HG03432 (cell line): ENCODE data around the gene RNF145.
"Not testable (repeated sequence)": the region's sequence is repeated elsewhere in the genome, so short reads cannot be mapped to it uniquely, and the experiment has no call there.

ENCODE experiments used
- ATAC-seq: cut with Tn5 transposase; IDR thresholded peaks from one replicate; pipeline ENCODE4 v1.9.1; 2021; ENCODE audit warnings: mild to moderate bottlenecking, moderate library complexity; ENCODE audit not compliant: unreplicated experiment

RNF145 gene

DNA sequence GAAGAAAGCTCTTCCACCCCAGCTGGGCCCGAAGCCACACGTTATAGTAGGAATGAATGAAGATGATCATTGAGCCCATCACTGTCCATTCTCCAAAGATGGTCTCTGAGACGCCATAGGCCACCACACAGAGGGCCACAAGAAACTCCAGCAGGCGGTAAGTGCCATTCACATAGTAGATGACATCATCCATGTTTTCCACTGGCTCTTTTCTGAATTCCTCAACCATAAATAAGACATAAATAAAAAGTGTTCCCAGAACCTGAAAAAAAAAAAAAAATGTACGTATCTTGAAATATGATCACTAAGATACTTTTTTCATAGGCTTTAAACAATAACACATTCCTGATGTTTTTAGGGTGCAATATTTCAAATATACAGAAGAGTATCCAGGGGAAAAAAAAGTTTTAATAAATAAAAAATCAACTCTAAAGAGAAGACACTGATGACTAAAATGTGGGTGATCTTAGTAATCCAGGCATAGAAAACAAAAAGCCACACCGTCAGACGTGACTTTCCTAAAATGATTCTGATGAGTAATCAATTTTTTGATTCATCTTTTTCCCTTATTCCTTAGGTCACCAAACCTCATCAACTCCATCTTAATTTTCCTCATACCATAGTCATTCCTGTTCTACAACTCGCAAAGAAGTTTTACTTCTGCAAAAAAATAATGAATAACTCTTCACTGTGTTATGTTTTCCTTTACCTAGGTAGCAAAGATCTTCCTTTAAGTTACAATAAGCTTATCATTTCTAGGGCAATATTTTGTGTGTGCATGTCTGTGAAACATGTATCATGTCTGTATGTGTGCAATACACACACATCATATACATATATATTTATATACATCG, 47.8 kb downstream of the RNF145 start:
- ATAC-seq = no peak

DNA sequence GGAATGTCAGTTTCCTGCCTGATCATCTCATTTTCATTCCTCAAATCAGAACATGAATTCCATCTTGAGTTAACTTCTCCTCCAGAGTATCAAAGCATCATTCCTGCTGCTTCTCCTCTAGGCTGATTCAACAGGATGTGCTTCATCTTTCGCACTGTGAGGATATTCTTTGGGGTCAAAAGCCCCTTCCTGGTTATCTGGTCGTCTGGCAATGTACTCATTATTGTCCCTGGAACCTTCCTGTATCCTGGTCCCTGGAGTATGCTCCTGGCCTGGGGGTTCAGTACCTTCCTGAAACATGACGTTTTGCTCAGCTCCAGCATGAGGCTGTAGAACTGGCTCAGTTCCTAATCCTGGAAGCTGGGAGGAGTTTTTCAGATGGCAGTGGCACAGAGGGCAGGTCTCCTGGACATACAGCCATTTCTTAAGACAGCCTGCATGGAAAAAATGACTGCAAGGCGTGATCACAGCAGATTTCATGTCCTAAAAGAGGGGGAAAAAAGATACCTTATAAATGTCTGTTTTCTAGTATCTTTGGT, 50.7 kb downstream of the RNF145 start:
- ATAC-seq = not testable (repeated sequence)

DNA sequence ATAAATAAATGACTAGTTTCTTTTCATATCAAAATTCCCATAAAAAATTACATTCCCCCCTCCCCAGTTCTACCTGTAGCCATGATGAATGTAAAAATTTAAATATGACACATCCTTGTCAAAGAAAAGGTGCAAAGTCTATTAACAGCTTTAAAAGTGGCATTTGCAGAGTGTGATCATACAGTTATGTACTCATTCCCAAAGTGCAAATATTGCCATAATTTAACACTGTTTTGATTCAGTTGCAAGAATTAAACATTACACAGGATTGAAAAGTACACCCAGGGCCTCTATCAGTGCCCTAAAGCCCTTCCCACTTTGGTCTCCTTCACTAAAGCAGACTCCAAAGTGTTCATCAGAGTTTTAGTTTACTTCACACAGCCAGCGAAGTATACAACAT, 51.8 kb downstream of the RNF145 start:
- no peak for ATAC-seq

DNA sequence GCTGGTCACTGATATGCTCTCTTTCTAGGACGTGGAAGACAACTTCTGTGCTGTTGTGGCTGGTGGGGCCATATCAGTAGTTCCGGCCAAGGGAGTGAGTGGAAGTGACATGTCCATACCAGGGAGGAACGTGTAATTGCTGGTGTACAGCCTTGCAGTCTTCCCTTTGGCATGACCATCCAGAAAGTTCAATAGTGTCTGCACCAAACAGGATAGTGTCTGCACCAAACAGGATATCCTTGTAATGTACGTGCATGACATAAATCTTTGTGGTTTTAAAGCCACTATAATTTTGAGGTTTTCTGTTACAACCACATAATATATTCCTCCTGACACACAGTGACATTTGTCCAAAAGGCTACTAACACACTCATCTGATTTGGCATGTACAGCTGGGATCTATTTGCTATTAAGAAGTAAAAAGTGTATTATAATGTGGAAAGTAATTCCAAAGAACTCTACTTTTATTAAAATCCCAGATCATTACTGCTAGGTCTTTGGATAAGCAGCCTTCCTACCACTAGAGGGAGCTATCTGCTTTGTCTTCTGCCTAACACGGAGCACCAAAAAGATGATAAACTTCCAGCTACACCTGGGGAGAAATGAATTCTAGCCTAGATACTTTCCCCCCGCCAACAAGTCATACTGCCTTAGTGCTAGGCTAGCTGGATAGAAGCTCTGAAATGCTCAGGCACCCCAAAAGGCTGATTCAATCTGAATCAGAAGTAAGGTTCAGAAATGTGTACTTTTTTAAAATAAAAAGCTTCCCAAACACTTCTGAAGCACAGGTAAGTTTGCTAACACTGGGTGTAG, 52.7 kb downstream of the RNF145 start:
- ATAC-seq = peak; percentile 78

DNA sequence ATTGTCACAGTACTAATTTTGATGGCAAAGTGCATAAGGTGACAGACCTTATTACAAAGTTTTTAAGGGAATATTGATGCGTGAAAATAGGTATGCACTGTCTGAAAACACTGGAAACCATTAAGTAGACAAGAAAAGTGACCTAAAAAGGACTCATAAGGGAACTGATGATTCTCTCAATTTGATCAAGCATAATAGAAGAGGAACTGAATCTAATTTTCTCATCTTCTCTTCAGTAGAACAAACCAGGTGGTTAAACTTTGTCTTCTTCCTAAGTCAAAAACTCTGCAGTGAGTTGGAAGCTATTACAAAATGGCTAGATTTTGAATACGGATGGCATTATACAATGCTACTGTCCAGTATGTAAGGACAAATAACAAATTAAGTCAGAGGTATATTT, 53.4 kb downstream of the RNF145 start:
- no peak for ATAC-seq

DNA sequence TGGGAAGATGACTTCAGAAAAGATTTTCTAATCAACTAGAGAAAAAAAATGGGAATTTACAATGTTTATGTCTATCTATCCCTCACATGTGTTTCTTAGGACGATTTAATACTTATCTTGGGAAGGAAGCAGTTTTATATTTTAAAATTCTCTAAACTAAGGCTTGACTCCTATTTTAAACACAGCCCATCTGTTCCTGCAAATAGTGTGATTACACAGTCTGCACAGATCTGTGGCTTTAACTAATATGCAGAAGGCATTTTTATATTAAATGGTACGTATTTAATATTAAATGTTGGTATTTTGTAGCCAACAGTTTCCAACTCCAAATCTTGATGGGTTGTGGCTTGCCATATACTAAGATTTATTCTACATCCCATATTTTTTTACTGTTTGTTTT, 56.5 kb downstream of the RNF145 start:
- no peak for ATAC-seq

DNA sequence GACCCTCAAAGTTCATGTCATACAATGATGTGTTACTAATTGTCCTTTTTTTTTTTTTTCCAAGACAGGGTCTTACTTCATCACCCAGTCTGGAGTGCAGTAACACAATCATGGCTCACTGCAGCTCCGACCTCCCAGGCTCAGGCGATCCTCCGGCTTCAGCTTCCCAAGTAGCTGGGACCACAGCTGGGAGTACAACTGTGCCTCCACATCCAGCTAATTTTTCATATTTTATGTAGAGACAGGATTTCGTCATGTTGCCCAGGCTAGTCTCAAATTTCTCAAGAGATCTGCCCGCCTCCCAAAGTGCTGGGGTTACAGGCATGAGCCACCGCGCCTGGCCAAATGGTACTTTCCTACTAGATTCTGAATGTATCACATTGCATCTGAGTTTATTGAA, 60.3 kb downstream of the RNF145 start:
- ATAC-seq = no peak

DNA sequence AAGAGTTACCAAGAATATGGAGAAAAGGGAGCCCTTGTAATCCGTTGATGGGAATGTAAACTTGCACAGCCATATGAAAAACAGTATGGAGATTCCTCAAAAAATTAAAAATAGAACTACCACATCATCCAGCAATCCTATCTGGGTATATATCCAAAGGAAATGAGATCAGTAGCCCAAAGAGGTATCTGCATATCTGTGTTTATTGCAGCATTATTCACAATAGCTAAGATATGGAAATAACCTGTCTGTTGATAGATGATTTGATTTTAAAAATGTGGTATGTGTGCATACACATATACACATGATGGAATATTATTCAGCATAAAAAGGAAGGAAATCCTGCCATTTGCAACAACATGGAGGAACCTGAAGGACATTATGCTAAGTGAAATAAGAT, 61.4 kb downstream of the RNF145 start:
- no peak for ATAC-seq

DNA sequence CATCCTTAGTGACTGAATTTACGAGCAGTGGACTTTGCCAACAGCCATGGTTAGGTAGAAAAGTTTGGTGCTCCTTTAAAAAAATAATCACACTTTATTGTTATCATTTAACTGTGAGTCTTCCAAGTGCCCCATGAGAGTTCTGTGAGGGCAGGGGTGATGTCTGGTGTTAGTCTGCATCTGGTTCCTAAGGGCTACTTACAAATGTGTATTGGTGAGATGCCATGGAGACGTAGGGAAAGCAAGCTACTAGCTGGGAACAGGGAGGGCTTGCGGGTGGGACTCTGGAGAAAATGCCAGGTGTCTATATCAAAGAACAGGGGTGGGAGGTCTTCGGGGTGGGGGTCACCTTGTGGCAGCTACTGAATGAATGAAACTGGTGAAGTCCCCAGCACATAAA, 62.5 kb downstream of the RNF145 start:
- no peak for ATAC-seq

DNA sequence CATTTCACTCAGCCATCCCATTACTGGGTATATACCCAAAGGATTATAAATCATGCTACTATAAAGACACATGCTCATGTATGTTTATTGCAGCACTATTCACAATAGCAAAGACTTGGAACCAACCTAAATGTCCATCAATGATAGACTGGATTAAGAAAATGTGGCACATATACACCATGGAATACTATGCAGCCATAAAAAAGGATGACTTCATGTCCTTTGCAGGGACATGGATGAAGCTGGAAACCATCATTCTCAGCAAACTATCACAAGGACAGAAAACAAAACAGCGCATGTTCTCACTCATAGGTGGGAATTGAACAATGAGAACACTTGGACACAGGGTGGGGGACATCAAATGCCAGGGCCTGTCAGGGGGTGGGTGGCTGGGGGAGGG, 64.2 kb downstream of the RNF145 start:
- not testable (repeated sequence) for ATAC-seq

DNA sequence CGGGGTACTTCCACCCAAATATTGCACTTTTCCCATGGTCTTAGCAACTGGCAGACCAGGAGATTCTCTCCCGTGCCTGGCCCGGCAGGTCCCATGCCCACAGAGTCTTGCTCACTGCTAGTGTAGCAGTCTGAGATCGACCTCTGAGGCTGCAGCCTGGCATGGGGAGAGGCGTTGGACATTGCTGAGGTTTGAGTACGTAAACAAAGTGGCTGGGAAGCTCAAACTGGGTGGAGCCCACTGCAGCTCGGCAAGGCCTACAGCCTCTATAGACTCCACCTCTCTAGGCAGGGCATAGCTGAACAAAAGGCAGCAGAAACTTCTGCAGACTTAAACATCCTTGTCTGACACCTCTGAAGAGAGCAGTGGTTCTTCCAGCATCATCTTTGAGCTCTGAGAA, 69.6 kb downstream of the RNF145 start:
- ATAC-seq = no peak

DNA sequence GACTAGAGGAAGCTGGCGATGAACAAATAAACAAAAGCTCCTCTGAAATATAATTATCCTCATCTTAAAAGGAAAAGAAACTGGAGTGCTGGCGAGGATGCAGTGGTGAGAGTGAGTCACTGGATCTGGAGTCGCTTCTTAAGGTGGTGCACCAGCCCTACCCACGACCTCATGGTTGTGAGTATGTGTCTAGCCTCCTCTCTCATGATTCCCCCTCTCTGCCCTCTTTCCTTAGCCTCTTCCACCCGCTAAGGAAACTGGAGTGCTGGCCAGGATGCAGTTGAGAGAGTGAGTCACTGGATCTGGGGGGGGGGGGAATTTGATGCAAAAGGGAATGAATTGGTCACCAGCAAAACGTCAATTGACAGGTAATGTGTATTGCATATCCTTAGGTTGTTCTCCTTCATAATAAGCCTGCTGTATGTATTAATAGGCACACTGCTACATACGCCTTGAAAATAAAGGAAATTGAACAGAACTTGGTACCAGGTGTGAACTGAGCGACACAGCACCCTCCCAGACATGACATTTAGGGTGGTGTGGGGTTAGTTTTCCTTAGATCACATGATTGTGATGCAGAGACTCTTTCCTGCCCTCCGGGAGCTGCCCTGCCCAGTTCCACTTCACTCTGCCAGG, 73.3 kb downstream of the RNF145 start:
- ATAC-seq = no peak

DNA sequence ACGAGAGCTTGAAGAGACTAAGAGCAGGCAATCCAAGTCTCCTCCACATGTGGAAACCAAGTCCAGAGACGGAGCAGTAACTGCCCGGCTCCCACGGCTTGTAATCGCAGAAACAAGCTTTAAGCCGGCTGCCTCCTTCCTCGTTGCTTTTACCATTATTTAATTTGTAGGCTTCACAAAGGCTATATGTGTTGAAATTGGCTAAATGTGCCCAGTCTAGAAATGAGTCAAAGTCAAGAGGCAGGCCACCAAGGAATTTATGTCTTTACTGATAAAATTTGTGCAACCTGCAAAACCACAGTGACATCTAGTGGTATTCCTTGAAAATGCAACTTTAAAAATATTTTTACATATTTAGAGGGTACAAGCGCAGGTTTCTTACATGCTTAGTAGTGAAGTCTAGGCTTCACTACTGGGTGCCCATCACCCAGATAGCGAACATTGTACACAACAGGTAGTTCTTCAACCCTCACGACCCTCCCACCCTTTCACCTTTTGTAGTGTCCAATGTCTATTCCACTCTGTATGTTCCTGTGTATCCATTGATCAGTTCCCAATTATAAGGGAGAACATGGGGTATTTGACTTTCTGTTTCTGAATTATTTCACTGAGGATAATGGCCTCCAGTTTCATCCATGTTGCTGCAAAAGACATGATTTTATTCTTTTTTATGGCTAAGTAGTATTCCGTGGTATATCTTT, 76.2 kb downstream of the RNF145 start:
- ATAC-seq = peak; percentile 72

DNA sequence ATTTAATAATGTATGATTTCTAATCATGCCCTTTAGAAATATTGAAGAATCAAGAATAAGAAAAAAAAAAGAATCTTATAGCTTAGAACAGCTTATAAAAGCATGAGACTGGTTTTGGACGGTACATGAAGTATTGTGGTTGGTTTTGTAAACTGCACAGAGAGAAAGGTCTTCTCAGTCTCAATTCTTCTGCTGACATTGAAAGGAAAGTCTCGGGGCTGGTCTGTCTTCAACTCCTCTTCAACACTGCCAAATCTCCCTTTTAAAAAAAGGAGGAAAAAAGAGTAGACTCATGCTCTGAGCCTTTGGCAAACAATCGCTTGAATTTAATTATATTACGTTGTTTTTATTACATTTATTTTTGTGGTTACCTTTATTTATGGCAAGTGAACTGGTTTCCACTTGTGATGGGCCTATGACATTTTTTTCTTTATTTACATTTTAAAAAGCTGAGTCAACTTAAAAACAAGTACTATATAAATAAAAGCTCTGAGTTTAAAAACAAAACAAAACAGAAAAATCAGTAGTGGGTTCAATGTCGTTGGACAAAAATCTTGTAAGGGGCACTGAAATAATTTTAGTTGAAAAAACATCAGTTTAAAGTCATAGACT, 76.8 kb downstream of the RNF145 start:
- no peak for ATAC-seq

DNA sequence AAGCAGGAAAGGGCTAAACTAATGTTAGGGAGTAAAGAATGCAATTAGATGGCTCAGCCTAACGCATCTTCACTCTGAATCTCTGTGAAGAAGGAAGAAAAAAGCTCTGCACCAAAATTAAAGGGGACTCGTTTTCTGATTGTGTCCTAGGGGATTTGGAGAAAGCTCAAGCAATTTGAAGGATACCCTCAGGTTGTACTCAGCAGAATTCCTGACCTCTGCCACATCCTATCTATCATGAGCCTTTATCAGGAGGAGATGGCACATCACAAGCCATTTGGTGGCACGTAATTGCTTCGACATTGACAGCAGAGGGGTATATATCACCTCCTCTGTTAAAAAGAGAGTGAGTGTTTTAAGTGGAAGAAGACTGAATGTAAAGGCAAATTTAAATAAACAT, 77.4 kb downstream of the RNF145 start:
- ATAC-seq = no peak

DNA sequence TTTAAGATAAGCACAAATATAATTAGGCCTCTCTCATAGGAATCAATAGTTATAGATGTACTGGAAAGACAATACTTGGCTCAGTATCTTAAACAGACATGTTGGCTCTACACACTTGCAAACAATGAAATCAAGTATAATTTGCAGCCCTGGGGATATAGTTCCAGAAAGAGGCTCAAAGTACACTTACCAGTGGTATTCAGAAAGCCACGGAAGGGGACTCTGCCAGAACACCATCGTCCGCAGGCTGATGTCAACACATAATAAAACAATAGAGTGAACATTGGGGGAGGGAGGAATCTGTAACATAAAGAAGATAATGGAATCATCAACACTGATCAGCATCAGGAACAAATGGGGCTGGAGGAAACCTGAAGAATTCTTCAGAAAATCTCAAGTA, 78.5 kb downstream of the RNF145 start:
- ATAC-seq = no peak

DNA sequence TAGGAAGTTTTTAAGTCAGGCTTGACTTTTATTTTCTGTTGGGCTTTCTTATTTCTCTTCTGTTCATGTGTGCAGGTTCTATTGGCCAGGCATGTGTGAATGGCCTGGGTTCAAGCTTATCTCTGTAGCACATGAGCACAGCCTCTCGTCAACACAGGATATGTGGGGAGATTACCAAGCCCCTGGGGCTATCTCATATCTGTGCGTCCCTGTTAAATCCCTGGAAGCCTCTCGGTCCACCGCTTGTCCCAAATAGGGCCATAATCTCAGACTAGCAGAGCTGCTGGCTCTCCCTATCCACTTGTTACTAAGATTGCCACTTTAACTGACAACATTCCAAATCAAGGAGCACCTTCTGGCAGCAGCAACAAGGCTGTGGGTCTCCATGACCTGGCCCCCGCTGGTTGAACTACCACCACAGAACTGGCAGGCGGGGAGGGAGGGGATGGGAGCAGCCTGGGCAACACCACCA, 81.2 kb downstream of the RNF145 start:
- no peak for ATAC-seq

DNA sequence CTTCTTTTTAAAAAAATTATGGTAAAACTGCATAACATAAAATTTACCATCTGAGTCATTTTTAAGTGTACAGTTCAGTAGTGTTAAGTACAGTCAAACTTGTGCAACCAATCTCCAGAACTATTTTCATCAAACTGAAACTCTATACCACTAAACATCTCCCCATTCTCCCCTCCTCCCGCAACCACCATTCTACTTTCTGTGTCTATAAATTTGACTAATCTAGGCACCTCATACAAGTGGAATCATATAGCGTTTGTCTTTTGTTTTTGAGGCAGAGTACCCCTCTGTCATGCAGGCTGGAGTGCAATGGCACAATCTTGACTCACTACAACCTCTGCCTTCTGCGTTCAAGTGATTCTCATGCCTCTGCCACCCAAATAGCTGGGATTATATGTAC, 85.7 kb downstream of the RNF145 start:
- ATAC-seq = no peak

DNA sequence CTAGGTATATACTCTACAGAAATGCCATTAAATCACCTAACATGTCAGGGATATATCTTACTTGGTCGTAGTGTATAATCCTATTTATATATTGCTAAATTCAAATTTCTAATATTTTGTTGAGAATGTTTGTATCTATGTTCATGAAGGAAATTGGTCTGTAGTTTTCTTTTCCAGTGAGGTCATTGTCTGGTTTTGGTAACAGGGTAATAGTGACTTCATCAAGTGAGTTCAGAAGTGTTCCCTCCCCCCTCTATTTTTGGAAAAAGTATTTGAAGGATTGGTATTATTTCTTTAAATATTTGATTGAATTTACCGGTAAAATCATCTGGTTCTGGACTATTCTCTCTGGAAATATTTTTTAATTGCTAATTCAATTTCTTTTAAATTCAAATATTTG, 86.2 kb downstream of the RNF145 start:
- ATAC-seq = no peak

DNA sequence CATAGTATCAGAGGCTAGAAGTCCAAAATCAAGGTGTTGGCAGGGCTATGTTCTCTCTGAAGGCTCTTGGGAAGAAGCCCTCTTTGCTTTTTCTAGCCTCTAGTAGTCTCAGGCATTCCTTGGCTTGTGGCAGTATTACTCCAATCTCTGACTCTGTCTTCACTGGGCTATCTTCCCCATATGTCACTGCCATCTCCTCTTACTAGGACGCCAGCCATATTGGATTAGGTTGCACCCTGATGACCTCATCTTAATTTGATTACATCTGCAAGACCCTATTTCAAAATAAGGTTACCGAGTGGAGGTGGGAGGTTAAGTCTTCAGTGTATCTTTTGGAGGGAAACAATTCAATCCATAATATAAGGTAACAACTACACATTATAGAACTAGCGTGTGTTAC, 88.3 kb downstream of the RNF145 start:
- no peak for ATAC-seq
